ENCODE measurements around the gene LETMD1.

- TF ChIP-seq, protein P1, sequence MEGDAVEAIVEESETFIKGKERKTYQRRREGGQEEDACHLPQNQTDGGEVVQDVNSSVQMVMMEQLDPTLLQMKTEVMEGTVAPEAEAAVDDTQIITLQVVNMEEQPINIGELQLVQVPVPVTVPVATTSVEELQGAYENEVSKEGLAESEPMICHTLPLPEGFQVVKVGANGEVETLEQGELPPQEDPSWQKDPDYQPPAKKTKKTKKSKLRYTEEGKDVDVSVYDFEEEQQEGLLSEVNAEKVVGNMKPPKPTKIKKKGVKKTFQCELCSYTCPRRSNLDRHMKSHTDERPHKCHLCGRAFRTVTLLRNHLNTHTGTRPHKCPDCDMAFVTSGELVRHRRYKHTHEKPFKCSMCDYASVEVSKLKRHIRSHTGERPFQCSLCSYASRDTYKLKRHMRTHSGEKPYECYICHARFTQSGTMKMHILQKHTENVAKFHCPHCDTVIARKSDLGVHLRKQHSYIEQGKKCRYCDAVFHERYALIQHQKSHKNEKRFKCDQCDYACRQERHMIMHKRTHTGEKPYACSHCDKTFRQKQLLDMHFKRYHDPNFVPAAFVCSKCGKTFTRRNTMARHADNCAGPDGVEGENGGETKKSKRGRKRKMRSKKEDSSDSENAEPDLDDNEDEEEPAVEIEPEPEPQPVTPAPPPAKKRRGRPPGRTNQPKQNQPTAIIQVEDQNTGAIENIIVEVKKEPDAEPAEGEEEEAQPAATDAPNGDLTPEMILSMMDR (IDR thresholded peaks at IDR 0.05; ENCODE audit: poor library complexity), result no peak
- no peak for TF ChIP-seq EZH2 (IDR thresholded peaks at IDR 0.05; ENCODE audit: borderline replicate concordance)
Observed at GRCh38 chr12:51023625-51024382, 24.3 kb upstream of the LETMD1 start.
